LNCAP (cell line): Measurements from ENCODE around the gene SLC35F4.

Experiments
- CTCF ChIP-seq: fragments of 450-650 bp; IDR thresholded peaks from 2 replicates; pipeline ENCODE4 v1.5.1; 2017; ENCODE audit warnings: mild to moderate bottlenecking

Gene SLC35F4

GRCh38 chr14:57847706-57848105 is 18.2 kb downstream of the SLC35F4 start:
- no peak for TF ChIP-seq CTCF

GRCh38 chr14:57847096-57847495 is 18.8 kb downstream of the SLC35F4 start:
- no peak for TF ChIP-seq CTCF

GRCh38 chr14:57846596-57846995 is 19.3 kb downstream of the SLC35F4 start:
- no peak for TF ChIP-seq CTCF

GRCh38 chr14:57845802-57846531 is 19.9 kb downstream of the SLC35F4 start:
- TF ChIP-seq CTCF, result no peak

- TF ChIP-seq CTCF, result no peak
Measured at GRCh38 chr14:57845316-57845715, 20.6 kb downstream of the SLC35F4 start.

GRCh38 chr14:57837267-57837666 is 28.6 kb downstream of the SLC35F4 start:
- TF ChIP-seq CTCF, result no peak

GRCh38 chr14:57835766-57836165 is 30.1 kb downstream of the SLC35F4 start:
- TF ChIP-seq CTCF, result no peak

GRCh38 chr14:57834961-57835360 is 30.9 kb downstream of the SLC35F4 start:
- no peak for TF ChIP-seq CTCF
